ENCODE results near the gene ARHGEF10L.

Gene ARHGEF10L

DNA sequence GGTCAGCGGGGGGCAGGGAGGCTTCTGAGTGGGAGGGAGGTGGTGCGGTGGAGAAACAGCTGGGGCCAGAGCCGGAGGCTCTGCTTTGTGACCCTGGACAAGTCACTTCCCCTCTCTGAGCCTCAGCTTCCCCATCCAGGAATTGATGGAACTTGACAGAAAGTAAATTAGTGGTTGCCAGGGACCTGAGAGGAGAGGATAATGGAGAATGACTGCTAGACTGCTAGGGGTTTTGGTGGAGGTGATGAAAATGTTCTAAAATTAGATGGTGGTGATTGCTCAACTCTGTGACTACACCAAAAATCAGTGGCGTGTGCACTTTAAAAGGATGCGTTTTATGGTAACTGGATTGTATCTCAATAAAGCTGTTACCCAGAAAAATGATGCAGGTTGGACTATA is 100.9 kb downstream of the ARHGEF10L start:
- DNase-seq, result no peak

DNA sequence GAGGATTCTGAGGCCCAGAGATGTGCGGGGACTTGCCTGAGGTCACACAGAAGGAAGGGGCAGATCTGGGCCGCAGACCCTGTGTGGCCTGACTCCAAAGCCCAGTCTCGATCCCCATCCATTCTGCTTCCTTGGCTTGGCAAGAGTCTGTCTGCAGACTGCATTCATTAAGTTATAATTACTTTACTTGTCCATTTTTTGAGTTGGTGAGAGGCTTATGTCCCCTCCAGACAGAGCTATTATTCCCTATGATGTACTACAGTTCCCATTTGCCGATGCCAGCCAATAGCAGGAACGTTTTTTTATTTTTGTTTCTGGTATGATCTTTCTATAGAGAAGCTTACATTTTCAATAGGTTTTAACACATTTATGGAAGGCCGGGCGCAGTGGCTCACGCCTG is 101.5 kb downstream of the ARHGEF10L start:
- DNase-seq, result no peak

DNA sequence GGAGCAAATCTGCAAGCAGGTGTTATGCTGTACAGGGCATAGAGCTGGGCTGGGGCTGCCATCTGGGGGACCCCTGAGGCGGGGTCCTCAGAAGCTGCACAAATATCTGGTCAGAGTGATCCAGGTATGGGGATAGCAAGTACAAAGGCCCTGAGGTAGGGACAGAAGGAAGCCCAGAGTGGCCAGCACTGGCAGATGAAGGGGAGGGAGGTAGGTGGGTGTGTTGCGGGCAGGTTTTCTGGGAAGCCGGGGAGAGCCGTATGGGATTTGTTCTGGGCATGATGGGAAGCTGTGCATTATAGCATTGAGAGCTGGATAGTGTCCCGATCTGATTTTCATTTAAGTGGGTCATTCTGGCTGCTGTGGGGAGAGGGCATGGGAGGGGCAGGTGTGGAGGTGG is 102.7 kb downstream of the ARHGEF10L start:
- DNase-seq, result no peak

DNA sequence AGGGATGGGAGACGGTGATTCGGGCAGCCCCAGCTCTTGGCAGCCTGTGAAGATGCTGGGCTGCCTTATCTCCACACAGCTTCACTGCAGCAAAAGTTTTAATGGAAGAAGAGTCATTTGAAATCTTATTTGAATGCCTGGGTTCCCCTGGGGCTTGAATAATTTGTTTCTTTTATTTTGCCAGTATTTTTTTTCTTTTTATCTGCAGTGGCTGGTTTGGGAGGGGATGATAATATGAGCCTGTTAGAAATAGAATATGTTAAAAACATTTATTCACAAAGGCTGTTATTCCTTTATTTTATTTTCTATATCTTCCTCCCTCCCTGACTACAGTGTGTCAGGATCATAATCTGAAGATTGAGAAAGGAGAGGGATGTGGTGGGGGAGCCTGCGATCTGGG is 103.4 kb downstream of the ARHGEF10L start:
- DNase-seq, result no peak

DNA sequence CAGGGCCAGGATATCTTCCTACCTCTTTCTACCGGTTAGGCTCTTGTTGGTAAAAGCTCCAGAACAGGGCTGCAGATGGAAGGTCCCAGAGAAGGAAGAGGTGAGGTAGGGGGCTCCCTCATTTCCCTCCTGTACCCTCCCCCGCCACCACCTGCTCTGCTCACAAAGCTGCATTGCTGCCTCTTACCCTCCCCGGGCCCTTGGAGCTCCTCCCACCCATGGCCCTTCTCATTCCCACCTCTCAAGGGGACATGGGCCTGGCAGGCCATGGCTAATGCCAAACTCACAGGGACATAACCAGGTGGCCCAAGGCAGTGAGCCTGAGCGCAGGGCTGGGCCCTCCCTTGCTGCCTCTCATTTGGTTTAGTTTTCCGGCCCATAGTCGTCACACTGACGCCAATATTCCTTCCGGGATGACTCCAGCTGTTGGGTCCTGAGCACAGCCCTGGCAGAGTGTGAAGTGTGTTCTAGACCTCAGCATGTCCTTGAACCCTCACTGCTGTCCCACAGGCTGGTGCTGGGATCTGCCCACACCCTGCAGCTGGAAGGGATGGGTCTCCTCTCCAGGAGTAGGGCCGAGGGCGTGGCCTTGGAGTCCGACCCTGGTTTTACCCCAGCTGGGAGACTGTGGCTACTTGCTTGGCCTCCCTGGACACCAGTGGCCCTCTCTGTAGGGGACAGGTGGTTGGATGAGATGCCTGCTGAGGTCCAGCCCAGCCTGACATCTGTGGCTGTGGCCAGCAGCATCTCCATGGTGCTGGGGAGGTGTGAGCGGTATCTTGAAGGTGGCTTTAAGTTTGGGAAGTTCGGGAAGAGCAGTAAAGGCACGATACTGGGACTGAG is 104.6 kb downstream of the ARHGEF10L start:
- DNase-seq, result no peak

DNA sequence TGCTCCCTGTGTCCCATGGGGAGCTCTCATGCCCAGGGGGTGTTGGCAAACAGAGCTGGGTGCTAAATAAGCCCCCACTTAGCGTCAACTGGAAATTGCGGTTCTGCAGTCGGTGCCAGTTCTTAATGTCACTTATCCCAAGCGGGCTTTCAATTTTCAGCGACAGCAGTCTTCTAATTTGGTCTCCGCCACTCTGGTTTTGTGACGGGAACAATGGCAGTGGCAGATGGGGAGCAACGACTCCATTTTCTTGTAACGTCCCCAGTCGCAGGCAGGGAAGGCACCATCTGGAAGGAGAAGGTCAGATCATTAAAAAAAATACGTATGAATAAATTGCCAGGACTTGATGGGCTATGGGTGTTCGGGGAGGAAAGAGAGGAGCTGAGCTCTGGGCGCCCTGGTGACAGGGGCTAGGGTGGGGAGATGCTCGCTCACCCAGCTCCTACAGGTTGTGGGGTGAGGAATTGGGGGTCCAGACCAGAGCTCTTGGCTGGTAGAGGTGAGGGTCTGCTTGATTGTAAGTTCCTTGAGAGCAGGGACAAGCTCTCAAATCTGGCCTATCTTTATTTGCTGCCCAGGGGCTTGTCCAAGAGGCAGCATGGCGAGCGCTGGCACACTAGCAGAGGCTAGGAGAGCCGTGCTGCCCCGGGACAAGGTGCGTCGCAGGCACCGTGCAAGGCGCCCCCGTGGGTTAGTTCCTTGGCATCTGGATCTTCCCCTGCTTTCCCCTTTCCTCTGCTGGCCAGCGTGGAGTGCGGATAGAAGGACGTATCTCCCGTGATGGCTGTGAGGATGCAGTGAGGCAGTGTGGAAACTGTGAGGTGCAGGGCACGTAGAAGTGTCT is 105.8 kb downstream of the ARHGEF10L start:
- no peak for DNase-seq

DNA sequence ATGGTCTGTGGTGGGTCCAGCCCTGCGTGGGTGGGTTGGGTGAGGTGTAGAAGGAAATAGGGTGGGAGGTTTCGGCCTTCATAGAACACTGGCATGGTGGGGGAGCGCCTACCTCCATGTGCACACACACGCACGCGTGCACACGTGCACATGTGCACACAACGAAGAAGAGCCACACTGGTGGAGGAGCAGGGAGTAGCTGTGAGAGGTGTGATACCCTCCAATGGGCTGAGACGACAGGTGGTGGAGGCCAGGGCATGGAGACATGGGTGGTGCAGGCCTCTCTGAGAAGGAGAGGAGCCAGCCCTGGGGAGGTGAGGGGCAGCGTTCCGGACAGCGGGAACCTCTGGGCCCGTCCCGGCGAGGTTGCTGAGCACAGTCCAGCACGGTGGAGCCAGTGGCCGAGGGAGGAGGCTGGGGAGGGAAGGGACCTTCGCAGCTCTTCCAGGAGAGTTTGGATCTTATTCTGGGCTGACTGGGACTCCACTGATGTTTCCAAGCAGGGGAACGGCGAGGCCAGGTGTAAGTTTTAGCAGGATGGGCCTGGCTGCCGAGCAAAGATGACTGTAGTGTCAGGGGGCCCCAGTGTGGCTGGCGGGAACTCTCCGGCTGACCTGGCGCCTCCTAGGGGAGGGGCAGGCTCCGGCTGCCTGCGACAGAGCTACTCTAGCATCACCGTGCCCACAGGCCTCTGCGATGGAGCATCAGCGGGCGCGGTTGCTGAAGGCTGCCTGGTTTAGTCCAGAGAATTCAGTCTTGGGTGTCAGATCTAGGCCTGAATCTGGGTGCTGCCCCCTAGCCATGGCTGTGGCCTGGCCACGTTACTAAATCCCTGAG is 107.2 kb downstream of the ARHGEF10L start:
- no peak for DNase-seq

DNA sequence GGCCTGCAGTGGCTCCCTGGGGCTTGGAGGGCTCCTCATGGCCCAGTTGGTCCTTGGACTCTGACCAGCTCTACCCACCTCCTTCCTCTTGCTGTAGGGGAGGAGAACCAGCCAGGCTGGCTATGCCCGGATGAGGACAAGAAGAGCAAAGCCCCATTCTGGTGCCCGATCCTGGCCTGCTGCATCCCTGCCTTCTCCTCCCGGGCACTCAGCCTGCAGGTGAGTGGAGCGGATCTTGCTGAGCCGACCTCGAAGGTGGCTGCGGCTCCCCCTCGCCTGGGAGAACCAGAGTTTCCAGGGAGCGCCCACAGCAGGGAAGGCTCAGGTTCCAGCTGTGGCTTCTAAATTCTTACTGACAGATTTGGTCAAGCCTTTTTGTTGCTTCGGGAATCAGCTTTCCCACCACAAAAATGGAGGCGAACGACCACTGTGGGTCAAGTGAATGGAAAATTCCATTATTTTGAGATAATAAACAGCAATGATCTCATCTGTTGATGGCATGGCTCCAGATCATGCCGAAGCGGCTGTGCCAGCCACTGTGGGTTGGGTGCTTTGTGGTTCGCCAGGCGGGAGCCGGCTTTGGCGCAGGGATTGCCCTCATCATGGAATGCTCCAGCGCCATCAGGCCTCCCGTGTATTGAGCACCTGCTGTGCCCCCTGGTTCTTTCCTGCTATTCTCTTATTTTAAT is 109.1 kb downstream of the ARHGEF10L start:
- DNase-seq, result no peak

DNA sequence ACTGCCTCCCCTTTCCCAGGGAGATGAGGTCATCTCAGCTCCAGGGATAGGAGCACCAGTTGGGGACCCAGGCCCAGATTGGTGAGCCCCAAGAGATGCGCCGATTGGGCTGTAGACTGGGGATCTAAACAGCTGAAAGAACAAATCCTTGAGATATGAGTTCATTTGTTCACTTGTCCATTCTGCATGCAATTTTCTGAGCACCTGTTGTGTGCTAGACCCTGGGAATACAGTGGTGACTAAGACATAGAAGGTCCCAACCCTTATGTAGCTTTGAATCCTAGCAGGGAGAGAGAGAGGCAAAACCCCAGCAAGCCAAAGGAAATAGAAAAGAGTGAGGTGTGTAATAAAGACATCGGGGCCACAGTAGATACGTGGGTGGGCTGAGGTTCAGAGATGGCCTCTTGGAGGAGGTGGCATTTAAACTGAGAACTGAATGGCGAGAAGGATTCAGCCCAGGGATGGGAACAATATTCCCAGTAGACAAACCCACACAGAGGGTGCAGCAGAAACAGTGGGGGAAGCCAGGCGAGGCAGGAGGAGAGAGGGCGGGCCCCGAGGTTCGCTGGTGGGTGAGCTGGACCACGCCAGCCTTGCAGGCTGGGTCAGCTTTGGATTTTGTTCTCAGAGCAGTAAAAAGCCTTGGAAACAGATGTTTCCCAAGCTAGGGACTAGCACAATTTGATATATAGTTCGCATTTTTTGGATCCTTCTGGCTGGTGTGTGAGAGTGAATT is 110.0 kb downstream of the ARHGEF10L start:
- DNase-seq, result no peak

DNA sequence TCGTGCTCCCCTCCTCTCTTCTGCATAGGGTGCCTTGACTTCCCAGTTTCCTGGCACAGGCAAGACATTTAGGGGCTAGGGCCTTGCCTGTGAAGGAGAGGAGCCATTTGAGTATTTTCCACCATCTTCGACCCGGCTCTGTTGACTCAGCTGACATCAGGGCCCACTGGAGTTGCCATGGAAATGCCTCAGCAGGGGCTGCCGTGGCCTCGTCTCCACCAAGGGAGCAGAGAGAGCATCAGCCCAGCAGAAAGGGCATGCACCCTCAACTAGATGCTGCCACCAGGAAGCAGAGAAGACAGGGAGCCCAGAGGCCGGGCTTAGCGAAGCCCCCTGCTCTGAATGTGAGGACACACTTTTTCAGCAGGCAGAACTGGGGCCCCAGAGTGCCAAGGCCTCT is 113.8 kb downstream of the ARHGEF10L start:
- DNase-seq, result no peak

DNA sequence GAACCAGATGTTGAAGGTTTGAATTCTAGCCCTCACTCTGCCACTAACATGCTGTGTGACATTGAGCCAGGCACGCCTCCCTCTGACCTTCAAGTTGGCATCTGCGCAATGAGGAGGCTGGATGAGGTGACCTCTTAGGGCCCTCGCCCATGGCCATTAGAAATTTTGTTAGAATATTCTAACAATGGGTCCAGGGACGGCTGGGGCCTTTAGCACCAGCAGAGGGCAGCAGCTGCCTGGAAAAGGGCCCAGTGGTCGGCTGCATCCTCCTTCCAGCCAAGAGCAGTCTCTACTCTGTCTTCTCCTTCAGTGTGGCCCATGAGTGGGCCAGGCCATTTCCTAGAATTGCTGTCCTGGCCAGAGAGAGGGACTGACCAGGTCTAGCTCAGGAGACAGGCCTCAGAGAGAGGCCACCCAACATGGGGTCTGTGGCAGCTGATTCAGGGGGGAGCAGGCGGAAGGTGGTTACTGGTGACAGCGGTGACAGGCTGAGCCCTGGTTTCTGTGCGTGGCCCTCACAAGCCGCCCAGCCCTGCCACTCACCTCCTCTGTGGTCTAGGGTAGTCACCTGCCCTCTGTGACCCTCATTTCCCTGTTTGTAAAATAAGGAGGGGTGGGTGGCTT is 114.3 kb downstream of the ARHGEF10L start:
- DNase-seq, result peak; percentile 2 to 19

DNA sequence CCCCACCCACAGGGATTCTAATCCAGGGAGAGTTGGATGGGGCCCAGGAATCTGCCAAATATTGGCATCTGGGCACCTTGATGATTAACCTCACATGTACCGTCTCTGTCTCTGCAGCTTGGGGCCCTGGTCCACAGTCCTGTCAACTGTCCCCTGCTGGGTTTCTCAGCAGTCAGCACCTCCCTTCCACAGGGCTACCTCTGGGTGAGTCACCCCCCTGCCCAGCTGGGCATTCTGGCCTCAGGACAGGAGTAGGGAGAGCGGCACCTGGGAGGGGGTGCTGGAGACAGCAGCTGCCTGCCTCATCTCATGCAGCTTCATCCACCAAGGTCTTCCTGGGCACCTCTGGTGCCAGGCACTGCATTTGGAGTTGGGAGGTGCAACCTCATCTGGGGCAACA is 115.0 kb downstream of the ARHGEF10L start:
- DNase-seq, result no peak

DNA sequence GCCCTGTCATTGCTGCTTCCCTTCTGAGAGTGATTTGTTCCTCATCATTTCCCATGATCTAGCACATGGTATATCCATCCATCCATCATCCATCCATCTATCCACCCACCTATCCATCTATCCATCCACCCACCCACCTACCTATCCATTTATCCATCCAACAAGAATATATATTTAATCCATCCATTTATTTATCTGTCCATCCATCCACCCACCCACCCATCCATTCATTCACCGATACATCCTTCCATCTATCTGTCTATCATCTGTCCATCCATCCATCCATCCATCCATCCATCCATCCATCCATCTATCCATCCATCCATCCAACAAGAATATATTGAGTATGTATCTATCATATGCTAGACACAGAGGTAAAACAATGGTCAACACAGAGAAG is 115.7 kb downstream of the ARHGEF10L start:
- no peak for DNase-seq

DNA sequence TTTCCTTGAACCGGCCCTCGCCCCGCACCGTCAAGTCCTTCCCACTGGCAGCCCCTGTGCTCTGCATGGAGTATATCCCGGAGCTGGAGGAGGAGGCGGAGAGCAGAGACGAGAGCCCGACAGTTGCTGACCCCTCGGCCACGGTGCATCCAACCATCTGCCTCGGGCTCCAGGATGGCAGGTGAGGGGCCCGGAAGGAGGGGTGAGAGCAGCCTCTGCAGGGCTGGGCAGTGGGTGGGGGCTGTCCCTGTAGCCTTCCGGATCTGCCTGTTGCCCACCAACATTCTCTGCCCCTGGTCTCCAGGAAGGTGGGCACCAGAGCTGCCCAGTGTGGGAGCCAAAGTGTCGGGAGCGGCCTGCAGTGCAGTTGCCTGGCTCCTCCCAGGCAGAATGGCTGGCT is 116.4 kb downstream of the ARHGEF10L start:
- no peak for DNase-seq

DNA sequence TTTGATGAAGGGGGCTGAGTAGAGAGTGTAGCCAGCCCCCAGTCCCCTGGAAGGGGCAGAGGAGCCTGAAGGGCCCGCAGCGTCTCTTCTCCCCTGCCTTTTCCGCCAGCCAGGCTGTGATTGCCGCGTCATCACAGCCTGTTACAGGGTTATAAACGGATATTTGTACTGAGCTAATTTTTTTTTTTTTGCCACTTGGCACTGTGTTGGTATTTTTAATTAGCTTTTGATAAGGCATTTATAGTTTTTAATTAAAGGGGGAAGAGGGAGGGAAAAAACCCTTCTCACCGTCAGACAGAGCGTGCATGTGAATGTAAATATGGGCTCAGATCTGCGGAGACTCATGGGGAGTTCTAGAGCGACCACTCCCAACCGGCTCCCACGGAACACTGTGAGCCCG is 117.9 kb downstream of the ARHGEF10L start:
- no peak for DNase-seq

DNA sequence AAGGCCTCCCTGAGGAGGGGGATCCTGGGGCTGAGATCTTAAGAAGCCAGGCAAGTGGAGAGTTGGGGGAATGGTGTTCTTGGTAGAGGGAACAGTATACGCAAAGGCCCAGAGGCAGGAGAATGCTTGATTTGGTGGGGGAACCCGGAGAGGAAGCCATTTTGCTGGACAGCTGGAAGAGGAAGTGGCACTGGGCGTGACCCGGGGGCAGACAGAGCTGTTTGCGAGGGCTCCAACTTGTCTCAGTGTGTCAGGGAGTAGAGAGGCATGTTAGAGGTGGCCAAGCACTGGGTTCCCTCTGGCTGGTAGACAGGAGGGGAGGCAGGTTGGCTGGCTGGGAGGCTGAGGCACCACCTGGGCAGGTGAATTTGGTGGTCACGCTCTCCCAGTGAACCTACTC is 119.3 kb downstream of the ARHGEF10L start:
- DNase-seq, result no peak

DNA sequence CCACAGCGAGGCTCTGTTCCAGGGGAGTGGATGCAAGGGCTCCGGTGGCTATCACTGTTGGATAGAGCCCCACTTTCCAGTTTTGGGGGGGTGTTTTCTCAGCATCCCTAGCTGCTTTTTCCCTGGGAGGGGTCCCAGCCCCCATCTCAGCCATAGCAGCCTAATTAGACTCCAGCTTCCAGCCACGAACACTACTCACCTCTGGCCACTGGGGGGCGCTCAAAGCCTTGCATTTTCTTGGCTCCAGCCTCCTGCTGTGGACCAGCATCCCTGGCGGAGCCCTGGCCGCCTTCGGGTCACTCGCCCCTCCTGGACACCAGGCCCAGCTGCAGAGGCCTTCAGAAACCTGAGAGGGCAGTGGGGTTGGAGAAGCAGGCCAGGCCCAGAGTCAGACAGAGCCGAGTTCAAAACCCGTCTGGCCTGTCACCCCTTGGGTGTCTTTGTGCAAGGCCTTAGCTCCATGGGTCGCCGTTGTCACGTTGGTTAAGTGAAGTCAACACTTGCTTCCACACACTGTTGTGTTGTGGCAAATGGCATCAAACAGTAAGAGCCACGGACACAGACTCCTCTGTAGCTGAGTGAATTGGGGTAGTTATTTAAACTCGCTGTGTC is 122.2 kb downstream of the ARHGEF10L start:
- peak; percentile 14 to 36 for DNase-seq

DNA sequence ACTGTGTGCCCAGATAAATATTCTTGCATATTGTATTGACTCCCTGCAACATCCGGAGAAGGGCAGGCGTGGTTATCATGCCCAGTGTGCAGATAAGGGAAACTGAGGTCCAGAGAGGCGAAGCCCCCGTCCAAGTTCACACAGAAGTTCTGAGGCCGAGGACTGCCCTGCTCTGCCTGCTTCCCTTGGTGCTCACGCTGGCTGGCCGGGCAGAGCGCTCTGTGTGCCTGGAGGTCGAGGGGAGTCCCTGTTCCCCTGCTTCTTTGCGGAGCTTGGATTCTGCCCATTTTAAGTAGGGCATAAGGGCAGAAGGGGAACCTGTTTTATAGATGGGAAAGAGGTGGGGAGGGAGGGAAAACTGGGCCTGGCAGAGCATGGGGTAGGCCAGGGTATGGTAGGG is 122.8 kb downstream of the ARHGEF10L start:
- no peak for DNase-seq

DNA sequence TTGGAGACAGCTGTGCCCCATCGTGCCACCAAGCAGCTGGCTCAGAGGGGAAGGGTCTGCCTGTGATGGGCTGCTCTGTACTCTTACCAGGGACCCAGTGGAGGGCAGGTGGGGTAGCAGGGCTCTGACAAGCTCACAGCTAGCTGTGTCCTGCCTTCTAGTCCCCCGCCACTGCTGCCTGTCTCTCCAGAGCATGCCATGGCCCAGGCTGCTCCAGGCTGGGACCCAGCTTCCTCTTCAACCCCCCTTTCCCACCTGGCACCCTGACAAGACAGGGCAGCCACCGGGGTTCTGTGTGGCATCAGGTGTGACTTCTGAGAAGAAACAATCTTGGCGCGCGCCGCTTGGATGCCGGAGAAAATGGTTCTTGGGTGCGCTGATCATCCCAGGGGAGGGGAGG is 123.3 kb downstream of the ARHGEF10L start:
- DNase-seq, result no peak

DNA sequence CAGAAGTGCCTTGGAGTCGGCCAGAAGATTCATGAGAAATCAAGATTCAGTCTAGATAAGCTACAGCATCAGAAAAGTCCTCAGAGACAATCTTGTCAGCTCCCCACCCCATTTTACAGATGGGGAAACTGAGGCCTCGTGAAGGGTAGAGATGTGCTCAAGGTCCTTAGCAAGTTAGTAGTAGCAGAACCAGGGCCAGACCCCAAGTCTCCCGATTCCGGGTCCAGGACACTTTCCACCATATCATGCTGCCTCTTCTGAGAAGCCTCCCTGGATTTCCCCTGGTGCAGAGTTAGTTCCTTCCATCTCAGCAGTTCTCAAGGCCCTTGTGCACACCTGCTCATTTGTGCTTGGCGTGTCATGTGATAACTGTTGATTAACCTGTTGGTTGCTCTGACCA is 124.1 kb downstream of the ARHGEF10L start:
- DNase-seq, result no peak

DNA sequence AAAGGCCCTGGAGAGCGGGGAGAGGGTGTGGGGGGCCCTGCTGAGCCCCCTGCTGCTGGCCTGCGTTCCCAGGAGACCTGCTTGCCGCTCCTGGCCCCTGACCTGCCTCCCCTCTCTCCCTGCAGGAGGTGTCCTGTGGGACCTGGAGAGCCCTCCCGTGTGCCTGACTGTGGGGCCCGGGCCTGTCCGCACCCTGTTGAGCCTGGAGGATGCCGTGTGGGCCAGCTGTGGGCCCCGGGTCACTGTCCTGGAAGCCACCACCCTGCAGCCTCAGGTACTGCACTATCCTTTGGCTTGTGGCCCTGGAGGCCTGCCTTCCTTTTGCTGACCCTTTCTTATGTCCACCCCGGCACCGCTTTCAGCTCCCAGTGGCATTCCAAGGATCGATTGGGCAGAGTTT is 124.8 kb downstream of the ARHGEF10L start:
- no peak for DNase-seq

All from SHP77 (cell line).